Mesendoderm (in vitro differentiated cells): ENCODE data around the gene TBX5.
A peak's percentile ranks its signal among the peaks of the same experiment; 100 is the strongest.

Experiments used
- DNase-seq: peaks from one replicate; pipeline ENCODE4 v3.0.0; 2013
- H2AK5ac ChIP-seq: 2 replicates; pipeline ENCODE4 v1.6.1; 2013; ENCODE audit warnings: low read length, inconsistent platforms
- H2BK120ac ChIP-seq: 2 replicates; pipeline ENCODE4 v1.6.1; 2013; ENCODE audit warnings: low read depth, mild to moderate bottlenecking, low read length, moderate library complexity, mixed read lengths
- H2BK15ac ChIP-seq: replicated peaks from 2 replicates; pipeline ENCODE4 v1.6.1; 2013; ENCODE audit warnings: low read depth, mild to moderate bottlenecking, moderate library complexity
- H2BK5ac ChIP-seq: 2 replicates; pipeline ENCODE4 v1.6.1; 2013; ENCODE audit warnings: low read length, inconsistent platforms
- H3K18ac ChIP-seq: 2 replicates; pipeline ENCODE4 v1.6.1; 2013; ENCODE audit warnings: mild to moderate bottlenecking, low read length, mixed read lengths
- H3K23ac ChIP-seq: one replicate; pipeline ENCODE4 v1.6.1; 2013; ENCODE audit warnings: low read length
- H3K27ac ChIP-seq: 2 replicates; pipeline ENCODE4 v1.5.1; 2013; ENCODE audit warnings: low read depth, mild to moderate bottlenecking, inconsistent platforms, low read length, moderate library complexity
- H3K27me3 ChIP-seq: 2 replicates; pipeline ENCODE4 v1.6.1; 2013; ENCODE audit warnings: low read length, control low read depth, mild to moderate bottlenecking, inconsistent platforms; ENCODE audit not compliant: insufficient read depth, poor library complexity
- H3K36me3 ChIP-seq: 2 replicates; pipeline ENCODE4 v1.6.1; 2013; ENCODE audit warnings: low read length, inconsistent platforms; ENCODE audit not compliant: control insufficient read depth, insufficient read depth
- H3K4ac ChIP-seq: one replicate; pipeline ENCODE4 v1.6.1; 2013; ENCODE audit warnings: low read depth, mild to moderate bottlenecking, low read length, moderate library complexity
- H3K4me1 ChIP-seq: 2 replicates; pipeline ENCODE4 v1.6.1; 2013; ENCODE audit warnings: low read depth, low read length, inconsistent platforms; ENCODE audit not compliant: control insufficient read depth
- H3K4me2 ChIP-seq: 2 replicates; pipeline ENCODE4 v1.6.1; 2013; ENCODE audit warnings: low read length
- H3K4me3 ChIP-seq: 2 replicates; pipeline ENCODE4 v1.5.1; 2013; ENCODE audit warnings: mild to moderate bottlenecking, low read length
- H3K56ac ChIP-seq: one replicate; pipeline ENCODE4 v1.6.1; 2013; ENCODE audit warnings: low read length
- H3K79me1 ChIP-seq: 2 replicates; pipeline ENCODE4 v1.6.1; 2013; ENCODE audit warnings: low read length, inconsistent platforms
- H3K79me2 ChIP-seq: 2 replicates; pipeline ENCODE4 v1.6.1; 2013; ENCODE audit warnings: mild to moderate bottlenecking, low read length; ENCODE audit not compliant: control insufficient read depth, insufficient read depth
- H3K9ac ChIP-seq: 2 replicates; pipeline ENCODE4 v1.6.1; 2013; ENCODE audit warnings: low read length, inconsistent platforms
- H4K5ac ChIP-seq: one replicate; pipeline ENCODE4 v1.6.1; 2013; ENCODE audit warnings: low read length
- H4K8ac ChIP-seq: one replicate; pipeline ENCODE4 v1.6.1; 2013; ENCODE audit warnings: low read depth, mild to moderate bottlenecking, control low read depth, low read length, moderate library complexity
- WGBS: extraction: QIAGEN DNeasy Blood & Tissue Kit; methylation state at CpG from one replicate; pipeline ENCODE4 v1.1.7; 2013; ENCODE audit warnings: low lambda C conversion rate, missing lambda C conversion rate; ENCODE audit not compliant: insufficient coverage; ENCODE audit errors: extremely low coverage; 5-methylcytosine and 5-hydroxymethylcytosine counted together

The TBX5 gene

GRCh38 chr12:114320101-114320500 lies 85.8 kb downstream of the TBX5 start:
- no peaks in the 10 kb centered on the region for H3K4me1 ChIP-seq
- no peaks in the 10 kb centered on the region for H3K27me3 ChIP-seq
- no peaks in the 10 kb centered on the region for H3K79me2 ChIP-seq
- H2BK15ac ChIP-seq: no peak overlapping the region
- H3K4me2 ChIP-seq: no peak overlapping the region
- no peak overlapping the region for H3K4me3 ChIP-seq
- H3K9ac ChIP-seq: no peak overlapping the region
- no peak overlapping the region for H3K56ac ChIP-seq
- no peak overlapping the region for H4K5ac ChIP-seq
- no peaks in the 10 kb centered on the region for H3K36me3 ChIP-seq
- H3K27ac ChIP-seq: no peak overlapping the region
- H3K4ac ChIP-seq: no peak overlapping the region
- H3K23ac ChIP-seq: no peak overlapping the region
- H2AK5ac ChIP-seq: no peak overlapping the region
- no peaks in the 10 kb centered on the region for H3K79me1 ChIP-seq
- H2BK120ac ChIP-seq: no peak overlapping the region
- no CpG with 5 or more reads among the region's 9 CpGs for WGBS
- DNase-seq: no peak
- H3K18ac ChIP-seq: no peak overlapping the region
- H4K8ac ChIP-seq: no peak overlapping the region
- no peak overlapping the region for H2BK5ac ChIP-seq

- no peak for DNase-seq
- Histone ChIP-seq H3K4me2 (no peak overlapping the region), H2AK5ac (no peak overlapping the region), H3K4me3 (no peak overlapping the region), H3K36me3 (no peaks in the 10 kb centered on the region), H2BK15ac (no peak overlapping the region), H4K5ac (no peak overlapping the region), H3K9ac (no peak overlapping the region), H3K79me2 (no peaks in the 10 kb centered on the region), H3K27ac (no peak overlapping the region), H3K23ac (no peak overlapping the region), H3K4me1 (no peaks in the 10 kb centered on the region), H3K56ac (no peak overlapping the region), H3K4ac (no peak overlapping the region), H3K79me1 (no peaks in the 10 kb centered on the region), H2BK5ac (no peak overlapping the region), H4K8ac (no peak overlapping the region), H2BK120ac (no peak overlapping the region), H3K18ac (no peak overlapping the region), H3K27me3 (no peaks in the 10 kb centered on the region)
- WGBS: no CpG with 5 or more reads among the region's 11 CpGs
Measured at GRCh38 chr12:114319422-114319821, 86.5 kb downstream of the TBX5 start.

- H3K27me3 ChIP-seq: no peaks in the 10 kb centered on the region
- H3K79me1 ChIP-seq: no peaks in the 10 kb centered on the region
- no peak overlapping the region for H4K8ac ChIP-seq
- no peak overlapping the region for H2BK120ac ChIP-seq
- H3K27ac ChIP-seq: no peak overlapping the region
- H3K9ac ChIP-seq: no peak overlapping the region
- no peak overlapping the region for H3K4ac ChIP-seq
- no peaks in the 10 kb centered on the region for H3K79me2 ChIP-seq
- no CpG with 5 or more reads among the region's 2 CpGs for WGBS
- H2BK5ac ChIP-seq: no peak overlapping the region
- no peak overlapping the region for H2BK15ac ChIP-seq
- H3K56ac ChIP-seq: no peak overlapping the region
- no peaks in the 10 kb centered on the region for H3K36me3 ChIP-seq
- no peak overlapping the region for H3K23ac ChIP-seq
- H4K5ac ChIP-seq: no peak overlapping the region
- no peak overlapping the region for H3K4me3 ChIP-seq
- no peaks in the 10 kb centered on the region for H3K4me1 ChIP-seq
- H3K4me2 ChIP-seq: no peak overlapping the region
- no peak overlapping the region for H2AK5ac ChIP-seq
- no peak for DNase-seq
- H3K18ac ChIP-seq: no peak overlapping the region
Measured at GRCh38 chr12:114318984-114319383, 87.0 kb downstream of the TBX5 start.

- no peak overlapping the region for H3K23ac ChIP-seq
- no peak overlapping the region for H3K56ac ChIP-seq
- no CpG with 5 or more reads among the region's 5 CpGs for WGBS
- H2BK120ac ChIP-seq: no peak overlapping the region
- H3K27me3 ChIP-seq: no peaks in the 10 kb centered on the region
- no peaks in the 10 kb centered on the region for H3K79me2 ChIP-seq
- H3K27ac ChIP-seq: no peak overlapping the region
- H3K9ac ChIP-seq: no peak overlapping the region
- no peak overlapping the region for H2AK5ac ChIP-seq
- no peaks in the 10 kb centered on the region for H3K4me1 ChIP-seq
- peak; percentile 33 for DNase-seq
- no peak overlapping the region for H3K4me3 ChIP-seq
- no peak overlapping the region for H4K8ac ChIP-seq
- no peak overlapping the region for H3K18ac ChIP-seq
- H3K4ac ChIP-seq: no peak overlapping the region
- no peak overlapping the region for H2BK15ac ChIP-seq
- no peak overlapping the region for H4K5ac ChIP-seq
- H3K4me2 ChIP-seq: no peak overlapping the region
- H3K36me3 ChIP-seq: no peaks in the 10 kb centered on the region
- no peak overlapping the region for H2BK5ac ChIP-seq
- no peaks in the 10 kb centered on the region for H3K79me1 ChIP-seq
Measured at GRCh38 chr12:114316076-114316475, 89.9 kb downstream of the TBX5 start.

GRCh38 chr12:114314974-114315720 lies 90.8 kb downstream of the TBX5 start:
- WGBS: 100% methylated on average over 11 of the region's 16 CpGs
- H3K4me3 ChIP-seq: no peak overlapping the region
- no peaks in the 10 kb centered on the region for H3K4me1 ChIP-seq

GRCh38 chr12:114314403-114314802 lies 91.5 kb downstream of the TBX5 start:
- Histone ChIP-seq H2AK5ac (no peak overlapping the region), H2BK5ac (no peak overlapping the region), H3K4me2 (no peak overlapping the region), H3K36me3 (no peaks in the 10 kb centered on the region), H3K79me2 (no peaks in the 10 kb centered on the region), H3K79me1 (no peaks in the 10 kb centered on the region), H2BK15ac (no peak overlapping the region), H3K4ac (no peak overlapping the region), H4K8ac (no peak overlapping the region), H3K9ac (no peak overlapping the region), H3K27ac (no peak overlapping the region), H3K27me3 (no peaks in the 10 kb centered on the region), H4K5ac (no peak overlapping the region), H3K4me1 (no peaks in the 10 kb centered on the region), H3K4me3 (no peak overlapping the region), H3K23ac (no peak overlapping the region), H3K56ac (no peak overlapping the region), H2BK120ac (no peak overlapping the region), H3K18ac (no peak overlapping the region)
- DNase-seq: no peak
- WGBS: no CpG with 5 or more reads among the region's 7 CpGs

More at GRCh38 chr12:114314974-114315720, 90.8 kb downstream of the TBX5 start:
- Histone ChIP-seq H3K18ac (no peak overlapping the region), H4K5ac (no peak overlapping the region), H2BK120ac (no peak overlapping the region), H2BK15ac (no peak overlapping the region), H3K9ac (no peak overlapping the region), H3K79me1 (no peaks in the 10 kb centered on the region), H3K4ac (no peak overlapping the region), H3K79me2 (no peaks in the 10 kb centered on the region), H3K27me3 (no peaks in the 10 kb centered on the region), H3K4me2 (no peak overlapping the region), H3K36me3 (no peaks in the 10 kb centered on the region), H2AK5ac (no peak overlapping the region), H2BK5ac (no peak overlapping the region), H3K56ac (no peak overlapping the region), H3K23ac (no peak overlapping the region), H3K27ac (no peak overlapping the region), H4K8ac (no peak overlapping the region)
- no peak for DNase-seq
